Mucosa of gallbladder (tissue), 1 donor: Measurements from ENCODE around the gene STRIP2. TPM values are rescaled to one million over a fixed set of nuclear protein-coding genes. Genes with fewer than 3 reads are reported as not detected.
"Not testable (repeated sequence)": the region's sequence is repeated elsewhere in the genome, so short reads cannot be mapped to it uniquely, and the experiment has no call there.

Experiments
- DNase-seq: peaks from one replicate; pipeline ENCODE4 v3.0.0-alpha.2; 2020; ENCODE audit warnings: low spot score
- total RNA-seq: library from RNA; stranded (reverse); gene quantifications from one replicate; pipeline ENCODE4 v1.2.1, GENCODE V29; 2021
- donor health status: DM: no; HTN: no; CAD: no.

The STRIP2 gene
- total RNA-seq, 1 donor from 2014 or later = 2.1 TPM

- no peak for DNase-seq
Observed at GRCh38 chr7:129492391-129492790, 58.2 kb downstream of the STRIP2 start.

DNA sequence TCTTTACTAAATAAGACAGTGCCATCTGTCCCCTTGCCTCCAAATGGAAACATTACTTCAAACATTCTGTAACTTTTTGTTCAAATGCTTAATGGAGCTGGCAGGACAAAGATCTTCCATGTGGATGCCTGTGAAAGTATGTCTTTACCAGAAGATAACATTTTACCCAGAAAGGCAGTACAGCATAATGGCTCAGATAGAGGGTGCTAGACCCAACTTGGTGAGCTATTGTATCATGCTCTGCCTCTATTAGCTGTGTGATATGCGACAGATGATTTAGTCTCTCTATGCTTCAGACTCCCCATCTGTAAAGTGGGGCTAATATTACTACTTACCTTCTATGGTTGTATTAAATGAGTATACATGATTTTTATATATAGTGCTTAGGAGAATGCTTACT, 59.3 kb downstream of the STRIP2 start:
- no peak for DNase-seq

GRCh38 chr7:129494041-129494440, 59.8 kb downstream of the STRIP2 start:
- DNase-seq = no peak

- no peak for DNase-seq
Observed at GRCh38 chr7:129495987-129496386, 61.8 kb downstream of the STRIP2 start.

DNA sequence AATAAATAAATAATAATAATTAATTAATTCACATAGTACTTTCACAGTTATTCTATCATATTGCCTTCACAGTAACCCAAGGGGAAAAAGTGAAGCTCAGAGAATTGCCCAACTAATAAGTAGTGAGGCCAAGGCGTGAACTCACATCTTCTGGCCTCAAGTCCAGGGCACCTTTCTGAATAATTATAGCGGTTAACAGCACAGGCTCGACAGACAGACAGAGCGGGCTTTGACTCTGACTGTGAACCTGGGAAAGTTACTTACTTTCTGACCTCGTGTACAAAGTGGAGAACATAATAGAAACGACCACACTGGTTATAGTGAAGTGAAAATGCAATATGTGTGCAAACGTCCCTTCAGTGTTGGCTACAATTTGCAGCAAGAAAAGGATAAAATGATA, 62.4 kb downstream of the STRIP2 start:
- no peak for DNase-seq

DNA sequence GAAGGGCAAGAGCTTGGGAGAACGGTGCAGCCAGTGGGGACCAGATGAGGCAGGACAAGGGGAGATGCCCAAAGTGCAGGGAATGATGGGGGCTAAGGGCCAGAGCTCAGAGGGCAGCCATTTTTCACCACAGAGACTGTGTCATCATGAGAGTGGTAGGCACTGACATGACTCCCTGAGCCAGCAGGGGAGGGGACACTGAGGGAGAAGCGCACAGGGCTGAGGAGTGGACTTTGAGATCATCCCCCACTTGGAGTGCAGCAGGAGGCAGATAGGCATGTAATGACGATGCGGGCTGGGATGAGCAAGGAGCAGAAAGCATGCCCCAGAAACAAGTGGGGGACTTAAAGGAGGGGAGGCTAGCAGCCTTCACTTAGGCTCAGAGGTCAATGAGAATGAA, 62.9 kb downstream of the STRIP2 start:
- DNase-seq = no peak

GRCh38 chr7:129498021-129498420, 63.8 kb downstream of the STRIP2 start:
- no peak for DNase-seq

DNA sequence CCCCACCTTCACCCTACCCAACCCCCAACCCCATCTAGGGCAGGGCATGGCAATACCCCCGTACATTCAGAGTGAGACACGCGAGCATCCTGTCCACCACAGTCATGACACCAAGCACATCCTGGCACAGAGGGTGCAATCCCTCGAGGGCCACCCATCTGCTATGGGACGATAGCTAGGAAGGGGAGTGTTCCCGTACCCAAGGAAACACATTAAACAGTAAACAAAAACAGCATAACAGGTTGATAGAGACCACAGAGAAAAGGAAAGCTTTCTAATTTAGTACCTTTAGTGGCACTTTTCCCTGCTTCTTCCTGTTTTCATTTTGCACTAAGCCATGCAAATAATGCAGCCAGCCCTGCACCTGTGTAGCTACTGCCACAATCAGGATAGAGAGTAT, 65.8 kb downstream of the STRIP2 start:
- no peak for DNase-seq

GRCh38 chr7:129501760-129502707, 67.8 kb downstream of the STRIP2 start, which contains the start of gene SMKR1:
Gene SMKR1 (plus strand): TSS chr7:129502531. CDS start chr7:129502825, 294 bp downstream.
- peak; percentile 88 for DNase-seq

DNA sequence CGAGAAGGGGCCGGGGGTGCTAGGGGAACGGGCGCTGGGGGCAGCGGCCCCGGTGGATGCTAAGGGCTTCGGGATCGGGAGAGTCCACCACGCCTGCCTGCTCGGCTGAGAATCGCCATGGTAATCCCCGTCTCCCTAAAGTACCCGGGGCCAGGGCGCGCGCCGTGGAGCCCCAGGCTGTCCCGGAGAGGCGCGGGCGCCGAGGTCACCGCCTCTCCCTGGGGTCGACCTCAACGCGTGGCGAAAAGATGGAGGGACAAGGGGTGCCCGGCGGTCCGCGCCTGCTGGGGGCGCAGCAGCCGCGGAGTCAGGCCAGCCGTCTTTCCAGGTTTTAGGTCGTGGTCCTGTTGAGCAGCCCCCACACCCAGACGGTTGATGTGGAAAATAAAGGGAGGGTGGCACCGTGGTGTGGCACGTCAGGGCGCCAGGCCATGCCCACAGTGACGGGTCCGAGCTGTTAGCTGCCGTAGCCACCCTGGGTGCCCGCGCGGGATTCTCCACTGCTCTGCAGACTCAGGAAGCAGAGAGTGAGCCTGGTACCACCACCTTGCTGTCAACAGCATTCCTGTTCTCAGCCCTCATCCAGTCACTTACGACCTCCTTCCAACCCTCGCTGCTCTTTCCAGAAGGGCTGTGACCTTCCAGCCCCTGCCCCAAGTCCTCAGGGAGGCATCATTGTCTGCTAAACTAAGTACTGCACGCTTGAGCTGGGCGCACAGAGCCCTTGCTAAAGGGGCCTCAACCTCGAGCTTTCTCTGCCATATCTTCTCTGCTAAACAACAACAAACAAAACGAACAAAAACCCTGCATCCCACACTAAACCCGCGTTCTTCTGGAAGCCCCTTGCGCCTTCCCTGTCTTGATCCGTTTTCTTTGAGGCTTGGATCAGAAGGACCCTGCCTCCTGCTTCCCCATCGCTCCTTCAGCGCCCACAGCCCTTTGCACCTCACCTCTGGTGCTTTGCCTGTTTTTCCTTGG, 68.8 kb downstream of the STRIP2 start:
- no peak for DNase-seq

- DNase-seq = no peak
Observed at GRCh38 chr7:129503725-129504124, 69.5 kb downstream of the STRIP2 start.

DNA sequence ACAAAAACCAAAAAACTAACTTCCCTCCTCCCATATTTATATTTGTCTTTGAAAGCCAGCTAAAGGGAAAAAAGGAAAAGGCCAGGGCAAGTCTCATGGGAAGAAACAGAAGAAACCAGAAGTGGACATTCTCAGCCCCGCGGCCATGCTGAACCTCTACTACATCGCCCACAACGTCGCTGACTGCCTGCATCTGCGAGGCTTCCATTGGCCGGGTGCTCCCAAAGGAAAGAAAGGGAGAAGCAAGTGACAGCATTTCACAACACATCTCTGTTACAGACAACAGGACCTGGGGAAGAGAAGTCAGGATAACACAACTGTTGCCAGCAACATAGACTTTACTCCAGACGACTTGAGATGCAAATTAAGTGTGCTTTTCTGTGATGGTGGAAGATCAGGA, 78.0 kb downstream of the STRIP2 start:
- no peak for DNase-seq

- DNase-seq = no peak
Observed at GRCh38 chr7:129513546-129513945, 79.3 kb downstream of the STRIP2 start.

DNA sequence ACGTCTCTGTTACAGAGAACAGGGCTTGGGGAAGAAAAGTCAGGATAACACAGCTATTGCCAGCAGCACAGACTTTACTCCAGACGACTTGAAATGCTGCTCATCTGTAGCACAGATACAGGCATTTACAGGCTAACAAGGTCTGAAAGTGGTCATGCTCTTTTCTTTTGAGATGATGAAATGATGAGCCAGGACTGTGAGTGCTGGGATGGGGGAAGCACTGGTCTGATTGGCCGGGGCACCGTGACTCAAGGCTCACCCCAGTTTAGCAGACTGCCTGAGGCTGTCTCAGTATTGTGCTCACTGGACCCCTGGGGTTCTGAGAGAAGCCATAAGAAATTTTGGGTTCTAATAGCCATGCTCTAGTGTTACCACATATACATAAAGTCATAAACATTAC, 80.5 kb downstream of the STRIP2 start:
- no peak for DNase-seq

- no peak for DNase-seq
Observed at GRCh38 chr7:129515381-129515780, 81.1 kb downstream of the STRIP2 start.

GRCh38 chr7:129517931-129518330, 83.7 kb downstream of the STRIP2 start:
- DNase-seq = no peak

DNA sequence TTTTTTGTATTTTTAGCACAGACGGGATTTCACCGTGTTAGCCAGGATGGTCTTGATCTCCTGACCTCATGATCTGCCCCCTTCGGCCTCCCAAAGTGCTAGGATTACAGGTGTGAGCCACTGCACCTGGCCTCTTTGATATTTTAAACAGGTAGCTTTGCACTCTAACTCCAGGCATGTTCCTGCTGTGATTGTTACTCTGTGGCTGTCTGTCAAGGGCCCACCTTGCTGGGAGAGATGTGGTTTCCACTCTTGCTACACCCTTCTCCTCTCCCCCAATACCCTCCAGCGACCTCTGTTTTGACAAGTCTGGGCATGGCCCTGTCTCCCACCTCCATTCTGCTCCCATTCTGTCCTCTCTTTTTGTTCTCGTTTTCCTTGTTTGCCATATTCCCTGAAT, 85.2 kb downstream of the STRIP2 start:
- DNase-seq = no peak

GRCh38 chr7:129522088-129522970, 88.1 kb downstream of the STRIP2 start:
- no peak for DNase-seq

DNA sequence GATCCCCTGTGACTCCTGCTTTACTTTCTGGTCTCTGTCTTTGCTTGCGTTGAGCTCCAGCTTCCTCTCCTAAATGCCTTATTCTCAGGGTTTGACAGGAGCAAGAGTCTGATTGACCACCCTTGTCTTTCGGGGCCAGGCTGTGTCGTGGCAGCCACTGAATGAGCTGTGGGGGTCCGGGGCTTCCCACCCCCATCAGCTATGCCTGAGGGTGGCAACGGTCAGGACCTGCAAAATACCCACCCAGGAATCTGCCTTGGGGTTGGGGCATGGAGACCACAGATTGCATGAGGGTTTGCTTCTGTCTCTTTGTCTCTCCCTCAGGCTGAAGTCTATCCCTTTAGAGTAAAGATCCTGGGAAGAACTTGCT, 88.7 kb downstream of the STRIP2 start:
- DNase-seq = no peak

DNA sequence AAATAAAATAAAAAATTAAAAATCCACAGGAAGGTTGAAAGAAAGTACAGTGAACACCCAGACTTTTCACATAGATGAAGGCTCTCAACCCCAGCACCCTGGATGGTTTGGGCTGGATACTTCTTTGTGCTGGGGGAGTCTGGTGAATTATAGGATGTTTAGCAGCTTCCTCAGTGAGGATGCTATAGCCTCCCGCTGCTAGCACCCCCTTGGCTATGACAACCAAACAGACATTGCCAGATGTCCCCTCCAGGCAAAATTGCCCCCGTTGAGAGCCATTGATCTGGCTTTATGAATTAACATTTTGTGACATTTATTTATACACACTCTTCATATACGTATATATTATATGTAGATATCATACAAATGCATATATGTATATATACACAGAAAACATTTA, 89.7 kb downstream of the STRIP2 start:
- DNase-seq = no peak

DNA sequence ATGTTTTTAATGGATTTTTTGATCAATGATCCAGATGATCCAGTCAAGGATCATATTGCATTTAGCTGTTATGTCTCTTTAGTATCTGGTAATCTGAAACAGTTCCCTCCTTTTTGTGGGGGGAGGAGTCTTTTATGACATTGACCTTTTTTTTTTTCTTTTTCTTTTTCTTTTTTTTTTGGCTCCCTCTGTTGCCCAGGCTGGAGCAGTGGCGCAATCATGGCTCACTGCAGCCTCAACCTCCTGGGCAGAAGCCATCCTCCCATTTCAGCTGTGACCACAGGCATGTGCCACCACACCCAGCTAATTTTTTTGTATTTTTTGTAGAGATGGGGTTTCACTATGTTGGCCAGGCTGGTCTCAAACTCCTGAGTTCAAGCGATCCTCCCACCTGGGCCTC, 90.2 kb downstream of the STRIP2 start:
- DNase-seq = not testable (repeated sequence)
